K562 (cell line): ENCODE data around the gene PALM3. TPM values are rescaled to one million over a fixed set of nuclear protein-coding genes. Genes with fewer than 3 reads are reported as not detected.

Experiments
- ATF1 ChIP-seq, 2 experiments: fragments of 450-650 bp in 1 of 2; IDR thresholded peaks; 2 replicates each; pipeline ENCODE4 v1.6.1; 2016; ENCODE audit warnings: missing compliant biosample characterization in 1 of 2, missing genetic modification characterization in 1 of 2
- DNMT1 ChIP-seq: fragments of 450-650 bp; IDR thresholded peaks from 2 replicates; pipeline ENCODE4 v1.6.1; 2016; ENCODE audit warnings: antibody characterized with exemption, mild to moderate bottlenecking
- E2F1 ChIP-seq: sonication (generic); formaldehyde crosslinking; IDR thresholded peaks from 2 replicates; pipeline ENCODE4 v1.8.1; 2023; ENCODE audit warnings: mild to moderate bottlenecking, missing genetic modification reagents, moderate library complexity
- E2F6 ChIP-seq, 2 experiments: IDR thresholded peaks; 2 replicates each; pipeline ENCODE4 v1.6.1; 2011; ENCODE audit warnings: borderline replicate concordance in 1 of 2, control low read depth in 1 of 2, low read depth in 1 of 2, low read length in 1 of 2, mild to moderate bottlenecking in 1 of 2, mixed read lengths in 1 of 2, moderate library complexity in 1 of 2; ENCODE audit not compliant: insufficient read depth in 1 of 2, insufficient read length in 1 of 2, poor library complexity in 1 of 2, severe bottlenecking in 1 of 2; ENCODE audit errors: extremely low read depth in 1 of 2
- MNT ChIP-seq, 2 experiments: fragments of 450-650 bp; conservative IDR thresholded peaks; 2 replicates each; pipeline ENCODE4 v1.6.1; 2017; ENCODE audit warnings: mild to moderate bottlenecking in 2 of 2, moderate library complexity in 2 of 2
- NBN ChIP-seq: fragments of 450-650 bp; IDR thresholded peaks from 2 replicates; pipeline ENCODE4 v1.6.1; 2016; ENCODE audit warnings: low read depth, mild to moderate bottlenecking
- ZBTB12 ChIP-seq: fragments of 250-450 bp; sonication (Bioruptor Pico); IDR thresholded peaks from 2 replicates; pipeline ENCODE4 v1.4.0; 2020
- ZNF124 ChIP-seq: sonication (generic); formaldehyde crosslinking; IDR thresholded peaks from 2 replicates; pipeline ENCODE4 v1.8.1; 2022; ENCODE audit warnings: missing genetic modification reagents
- ZNF318 ChIP-seq, 2 experiments: fragments of 450-650 bp; IDR thresholded peaks; 2 replicates each; pipeline ENCODE4 v1.6.1; 2016; ENCODE audit warnings: mild to moderate bottlenecking in 2 of 2, borderline replicate concordance in 1 of 2, low read depth in 1 of 2, moderate library complexity in 1 of 2
- ZNF76 ChIP-seq: fragments of 250-450 bp; sonication (Bioruptor Pico); IDR thresholded peaks from 2 replicates; pipeline ENCODE4 v1.4.0; 2020; ENCODE audit warnings: mild to moderate bottlenecking, moderate library complexity, borderline replicate concordance
- ZNF778 ChIP-seq: fragments of 450-650 bp; formaldehyde crosslinking; IDR thresholded peaks from 2 replicates; pipeline ENCODE4 v1.4.0; 2020; ENCODE audit warnings: mild to moderate bottlenecking, moderate library complexity
- polyA plus RNA-seq, 8 experiments: library from polyadenylated mRNA; depleted of rRNA in 4 of 8; stranded (reverse) in 5 of 8; unstranded in 3 of 8; fragments of >200 nt; fragmentation: Nextera tagmentation in 2 of 8; fragmentation: Illumina TruSeq in 1 of 8; extraction: Ambion mirVana in 2 of 8; extraction: Trizol in 1 of 8; gene quantifications; 2 replicates each; pipeline versions ENCODE4 v1.2.1 to v1.2.3, GENCODE V29; 2011 to 2014; ENCODE audit warnings: inconsistent platforms in 1 of 8, missing spikeins in 1 of 8
- total RNA-seq, 7 experiments: library from RNA; depleted of rRNA in 6 of 7; stranded (reverse); fragments of >200 nt in 6 of 7; fragmentation: Illumina TruSeq in 2 of 7; extraction: Trizol in 2 of 7; gene quantifications; 2 replicates each; pipeline versions ENCODE4 v1.2.1 to v1.2.3, GENCODE V29; 2011 to 2021; ENCODE audit warnings: low replicate concordance in 1 of 7

The PALM3 gene
- total and polyA plus RNA-seq, 9 of the 15 experiments (the other 6 are each of a cell fraction or from before 2014, with no cell fraction given), result 0.07 to 9.3 (median 3.3) TPM

- TF ChIP-seq E2F1, result peak; percentile 69
- no peak for TF ChIP-seq DNMT1
- TF ChIP-seq ZNF124 (CRISPR knock-in tag), result no peak
- TF ChIP-seq ZNF318 (IDR thresholded peaks at IDR 0.05; ENCODE audit: borderline replicate concordance in 1 of 2, low read depth in 1 of 2), result no peak
- TF ChIP-seq ZNF778 (CRISPR knock-in tag), result no peak
- TF ChIP-seq ZBTB12 (CRISPR knock-in tag), result 0 out of 2 replicates have a peak, but pooled peaks have one; percentile 24
- no peak for TF ChIP-seq E2F6 (IDR thresholded peaks at IDR 0.05; ENCODE audit: borderline replicate concordance in 1 of 2, extremely low read depth in 1 of 2, insufficient read depth in 1 of 2, insufficient read length in 1 of 2, low read depth in 1 of 2, low read length in 1 of 2, poor library complexity in 1 of 2, severe bottlenecking in 1 of 2)
- TF ChIP-seq NBN, result no peak
- no peak for TF ChIP-seq ZNF76
- no peak for TF ChIP-seq ATF1 (CRISPR knock-in tag; IDR thresholded peaks at IDR 0.05)
- peak; percentile 87 for TF ChIP-seq ATF1 (tag; IDR thresholded peaks at IDR 0.05)
- TF ChIP-seq MNT (conservative IDR thresholded peaks at IDR 0.05), result peak; percentile 79 to 83
Measured at GRCh38 chr19:14080887-14081796, 19.3 kb upstream of the PALM3 start (continued).
